Measurements from ENCODE around the gene HMCES.
A peak's percentile ranks its signal among the peaks of the same experiment; 100 is the strongest.

Gene HMCES

DNA sequence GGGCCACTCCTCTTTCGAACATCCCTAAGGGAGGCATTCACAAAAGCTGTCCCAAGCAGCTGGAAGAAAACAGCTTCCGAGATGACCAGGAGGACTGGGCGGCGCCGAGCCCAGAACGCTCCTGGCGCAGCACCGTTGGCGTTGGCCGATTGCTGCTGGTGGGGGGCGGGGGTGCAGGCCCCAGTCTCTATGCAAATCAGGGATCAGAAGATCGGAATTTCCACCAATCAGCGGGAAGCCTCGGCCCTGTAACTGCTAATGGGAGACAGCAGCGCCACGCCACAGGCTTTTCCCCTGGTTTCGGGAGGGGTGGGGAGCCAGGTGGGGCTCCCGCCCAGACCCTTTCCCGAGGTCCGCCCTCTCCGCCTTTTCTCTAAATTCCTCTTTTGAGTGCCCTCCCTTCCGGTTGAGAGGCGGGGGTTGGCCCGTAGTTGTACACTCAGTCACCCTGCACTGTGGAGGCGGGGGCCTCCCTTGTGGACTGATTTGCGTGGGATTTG lies 27.0 kb downstream of the HMCES start:
- no peak for DNase-seq

DNA sequence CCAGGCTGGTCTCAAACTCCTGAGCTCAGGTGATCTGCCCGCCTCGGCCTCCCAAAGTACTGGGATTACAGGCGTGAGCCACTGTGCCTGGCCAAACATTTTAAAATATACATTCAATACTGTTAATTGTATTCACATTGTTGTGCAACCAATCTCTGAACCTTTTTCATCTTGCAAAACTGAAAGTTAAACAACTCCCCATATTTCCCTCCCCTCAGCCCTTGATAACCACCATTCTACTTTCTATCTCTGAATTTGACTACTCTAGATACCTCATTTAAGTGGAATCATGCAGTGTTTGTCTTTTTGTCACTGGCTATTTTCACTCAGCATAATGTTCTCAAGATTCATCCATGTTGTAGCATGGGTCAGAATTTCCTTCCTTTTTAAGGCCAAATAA lies 30.0 kb downstream of the HMCES start:
- DNase-seq = no peak

DNA sequence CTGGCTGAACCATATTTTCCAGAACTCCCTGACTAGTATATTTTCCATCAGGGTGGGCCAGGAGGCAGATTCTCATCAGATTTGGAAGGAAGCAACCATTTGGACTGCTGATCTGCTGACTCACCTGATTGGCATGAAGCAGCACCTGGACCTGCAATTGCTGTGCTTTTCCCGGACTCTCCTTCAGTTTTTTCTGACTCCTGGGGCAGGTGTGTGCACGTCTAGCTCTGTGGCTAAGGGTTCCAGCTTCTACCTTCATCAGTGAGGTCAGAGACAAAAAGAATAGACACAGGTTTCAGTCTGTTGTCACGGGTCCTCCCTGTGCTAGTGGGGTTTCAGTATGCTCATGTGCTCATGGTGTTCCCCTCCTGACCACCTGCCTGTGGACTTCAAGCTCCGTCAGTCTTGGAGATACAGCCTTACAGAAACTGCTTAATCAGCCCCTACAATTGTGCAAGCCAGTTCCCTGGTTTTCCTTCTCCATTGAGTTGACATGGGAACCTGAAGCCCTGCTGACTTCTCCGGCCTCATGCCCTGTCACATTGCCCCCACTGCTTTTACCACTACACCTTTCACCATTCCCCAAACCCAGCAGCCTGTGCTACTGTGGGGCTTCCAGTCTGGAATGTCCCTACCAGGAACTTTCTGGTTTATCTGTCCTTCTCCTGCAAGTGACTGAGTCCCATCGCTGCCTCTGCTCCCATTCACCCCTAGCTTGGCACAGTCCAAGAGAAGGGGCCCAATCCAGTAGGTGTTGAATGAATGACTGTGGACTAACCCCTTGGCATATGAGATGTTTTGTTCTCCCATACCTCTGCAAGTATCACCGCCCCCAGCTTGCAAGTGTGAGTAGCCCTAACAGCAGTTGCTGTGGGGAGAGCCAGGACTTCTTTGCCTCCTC lies 31.7 kb downstream of the HMCES start:
- DNase-seq = no peak

DNA sequence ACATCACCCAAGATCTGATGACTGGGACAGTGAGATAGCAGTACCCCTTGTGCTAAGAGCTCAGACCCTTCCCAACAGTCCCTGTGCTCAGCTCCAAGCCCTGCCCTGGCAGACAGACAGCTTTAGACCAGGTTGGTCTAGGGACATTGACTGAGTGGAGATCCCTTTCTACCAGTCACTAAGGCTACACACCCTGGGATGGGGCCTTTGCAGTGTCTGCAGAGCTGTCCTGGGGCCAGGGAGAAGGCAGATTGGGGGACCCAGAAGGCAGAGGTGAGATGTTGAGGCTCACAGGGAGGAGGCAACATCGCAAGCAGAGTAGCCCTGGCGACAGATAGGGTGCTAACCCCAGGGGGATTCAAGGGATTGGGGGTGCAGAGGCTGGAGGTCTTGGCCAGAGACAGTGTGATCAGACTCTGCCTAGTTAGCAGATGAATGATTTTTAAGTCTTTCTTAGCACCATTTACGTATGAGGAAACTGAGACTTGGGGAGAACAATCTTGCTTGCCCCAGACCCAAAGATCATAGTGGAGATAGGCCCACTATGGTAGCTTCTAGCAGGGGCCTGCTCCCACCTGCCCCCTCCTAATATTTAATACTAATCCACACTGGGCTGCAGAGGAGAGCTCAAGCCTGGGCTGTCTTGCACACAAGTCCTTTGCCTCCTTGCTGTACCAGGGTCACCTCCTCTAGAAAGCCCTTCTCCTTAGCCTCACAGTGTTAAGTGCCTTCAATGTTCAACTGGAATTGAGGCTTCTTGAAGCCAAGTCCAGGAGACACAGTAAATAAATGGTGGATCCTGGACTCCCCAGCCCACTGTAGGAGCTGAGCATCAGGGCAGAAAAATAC lies 32.6 kb downstream of the HMCES start:
- no peak for DNase-seq

DNA sequence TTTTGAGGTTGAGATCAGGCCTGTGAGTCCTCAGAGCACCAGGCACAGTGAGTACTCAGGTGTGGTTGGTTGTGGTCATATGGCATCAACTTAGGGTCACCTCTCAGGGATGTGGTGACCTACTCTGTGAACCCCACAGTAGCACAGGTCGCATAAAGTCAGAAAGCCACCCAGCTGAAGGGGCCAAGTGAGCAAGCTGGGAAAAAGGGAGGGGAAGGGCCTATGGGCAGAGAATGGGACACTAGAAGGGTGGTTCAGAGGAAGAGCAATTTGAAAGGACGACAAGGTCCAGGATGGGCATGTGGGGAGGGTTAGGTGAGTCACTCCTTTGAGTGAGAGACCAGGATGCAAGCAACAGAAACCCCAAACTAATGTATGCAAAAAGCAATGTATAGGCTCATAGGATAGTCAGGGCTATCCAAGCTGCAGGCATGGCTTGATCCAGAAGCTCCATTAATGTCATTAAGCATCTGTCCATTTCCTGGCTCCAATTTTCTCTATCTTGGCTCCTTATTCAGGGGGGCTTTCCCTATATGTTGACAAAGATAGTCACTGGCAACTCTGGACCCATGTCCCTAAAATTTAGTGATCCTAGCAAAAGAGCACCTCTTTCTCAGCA lies 33.5 kb downstream of the HMCES start:
- no peak for DNase-seq

DNA sequence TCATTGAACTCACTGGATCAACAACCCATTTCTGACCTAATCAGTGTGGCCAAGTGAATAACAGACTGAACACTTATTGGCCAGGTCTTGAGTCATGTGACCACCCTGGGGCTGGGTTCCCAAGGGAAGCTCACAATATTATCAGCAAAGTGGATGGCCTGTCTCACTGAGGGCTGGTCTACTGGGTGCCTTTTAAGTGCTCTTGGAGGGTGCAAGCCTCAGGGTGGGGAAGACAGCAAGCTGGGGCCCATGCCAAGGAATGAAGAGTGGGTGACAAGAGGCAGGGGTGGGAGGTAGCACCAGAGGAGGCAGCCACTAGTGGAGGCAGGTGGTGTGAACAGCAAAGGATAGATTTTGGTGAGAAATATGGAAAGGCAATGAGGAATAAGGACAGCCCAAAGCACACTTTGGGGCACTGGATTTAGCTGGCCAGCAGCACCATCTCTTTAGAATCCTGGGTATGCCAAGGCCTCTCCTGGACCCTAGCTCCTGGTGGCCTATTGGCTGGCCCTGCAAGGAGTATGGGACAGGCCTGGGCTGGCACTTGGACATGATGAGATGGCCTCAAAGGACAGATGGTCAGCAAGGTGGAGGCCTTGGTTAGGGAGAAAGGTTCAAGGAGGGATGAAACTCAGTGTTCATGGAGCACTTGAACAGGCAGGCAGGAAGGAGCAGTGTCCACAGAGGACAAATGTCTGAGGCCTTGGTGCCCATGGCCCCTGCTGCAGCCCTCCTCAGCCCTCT lies 34.2 kb downstream of the HMCES start:
- DNase-seq = no peak

DNA sequence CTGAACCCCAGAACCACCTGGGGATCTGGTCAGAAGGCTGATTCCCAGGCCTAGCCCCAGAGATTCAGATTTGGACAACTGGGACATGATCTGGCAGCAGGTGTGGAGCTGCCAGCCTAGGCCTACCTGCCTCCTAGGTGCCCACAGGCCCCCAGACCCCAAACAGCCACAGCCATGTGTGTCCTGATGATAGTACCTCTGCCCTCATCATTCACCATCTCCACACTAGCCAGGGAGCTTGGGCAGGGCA lies 34.7 kb downstream of the HMCES start:
- no peak for DNase-seq

DNA sequence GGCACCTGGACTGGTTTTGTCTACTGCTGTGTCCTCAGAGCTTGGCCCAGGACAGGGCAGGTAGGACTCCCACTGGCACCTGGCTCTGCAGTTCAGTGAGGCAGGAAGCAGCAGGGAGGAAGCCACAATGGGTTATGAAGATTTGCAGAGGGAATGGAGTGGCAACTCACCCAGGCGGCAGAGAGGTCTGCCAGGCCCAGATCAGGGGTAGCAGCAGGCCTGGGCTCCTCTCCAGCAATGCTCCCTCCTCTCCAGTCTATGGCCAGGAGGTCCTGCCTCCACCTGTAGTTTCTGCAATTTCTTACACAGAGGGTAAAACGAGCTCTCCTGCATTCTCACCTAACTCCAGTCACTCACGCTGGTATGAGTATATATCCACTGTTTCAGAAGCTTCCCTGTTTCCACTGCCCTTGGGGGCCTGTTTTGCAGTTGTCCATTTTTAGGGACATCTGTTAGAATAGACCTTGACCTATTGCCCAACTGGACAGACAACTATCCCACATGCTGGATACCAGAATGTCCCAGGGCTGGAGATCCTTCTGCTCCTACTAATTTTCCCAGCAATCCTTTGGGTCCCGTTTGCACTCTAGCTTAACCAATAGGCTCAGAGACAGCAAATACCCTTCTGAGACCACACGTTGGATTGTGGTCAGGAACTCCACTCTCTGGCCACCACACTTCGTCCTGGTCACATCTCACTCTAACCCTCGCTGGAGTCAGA lies 35.2 kb downstream of the HMCES start:
- DNase-seq = no peak

DNA sequence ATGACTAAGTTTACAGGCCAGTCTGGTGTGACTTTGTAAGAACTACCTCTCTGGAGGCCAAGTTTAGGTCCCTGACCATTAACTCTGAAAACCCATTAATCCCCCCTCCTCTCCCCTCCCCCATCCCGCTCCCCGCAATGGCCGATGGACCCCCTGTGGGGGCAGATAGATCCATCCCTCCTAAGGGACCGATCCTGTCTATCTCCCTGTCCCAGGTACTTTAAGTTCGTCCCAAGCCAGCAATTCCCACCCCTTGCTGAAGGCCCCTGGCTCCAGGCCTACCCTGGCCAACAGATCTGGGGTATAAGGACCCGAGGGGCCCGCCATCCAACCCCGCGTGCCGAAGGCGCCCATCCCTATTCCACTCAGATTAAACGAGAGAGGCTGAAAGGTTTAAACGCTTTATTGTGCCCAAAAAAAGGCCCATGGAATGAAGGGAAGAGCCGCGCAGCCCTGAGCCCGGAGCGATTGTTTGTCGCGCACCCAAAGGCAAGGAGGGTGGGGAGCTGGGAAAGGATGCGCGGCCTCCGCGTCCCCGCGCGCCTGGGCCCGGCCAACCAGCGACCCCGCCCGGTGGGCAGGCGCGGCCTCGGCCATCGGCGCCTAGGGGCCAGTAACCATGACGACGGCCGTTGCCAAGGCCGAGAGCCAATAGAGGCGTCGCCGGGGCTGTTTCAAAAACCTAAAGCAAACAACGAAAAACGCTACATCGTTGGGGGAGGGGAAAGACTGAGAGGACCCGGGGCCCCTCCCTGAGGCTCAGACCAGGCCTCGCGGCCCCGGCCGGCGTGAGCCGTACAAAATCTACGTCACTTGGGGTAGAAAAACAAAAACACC lies 35.9 kb downstream of the HMCES start:
- peak; percentile 94 for DNase-seq

DNA sequence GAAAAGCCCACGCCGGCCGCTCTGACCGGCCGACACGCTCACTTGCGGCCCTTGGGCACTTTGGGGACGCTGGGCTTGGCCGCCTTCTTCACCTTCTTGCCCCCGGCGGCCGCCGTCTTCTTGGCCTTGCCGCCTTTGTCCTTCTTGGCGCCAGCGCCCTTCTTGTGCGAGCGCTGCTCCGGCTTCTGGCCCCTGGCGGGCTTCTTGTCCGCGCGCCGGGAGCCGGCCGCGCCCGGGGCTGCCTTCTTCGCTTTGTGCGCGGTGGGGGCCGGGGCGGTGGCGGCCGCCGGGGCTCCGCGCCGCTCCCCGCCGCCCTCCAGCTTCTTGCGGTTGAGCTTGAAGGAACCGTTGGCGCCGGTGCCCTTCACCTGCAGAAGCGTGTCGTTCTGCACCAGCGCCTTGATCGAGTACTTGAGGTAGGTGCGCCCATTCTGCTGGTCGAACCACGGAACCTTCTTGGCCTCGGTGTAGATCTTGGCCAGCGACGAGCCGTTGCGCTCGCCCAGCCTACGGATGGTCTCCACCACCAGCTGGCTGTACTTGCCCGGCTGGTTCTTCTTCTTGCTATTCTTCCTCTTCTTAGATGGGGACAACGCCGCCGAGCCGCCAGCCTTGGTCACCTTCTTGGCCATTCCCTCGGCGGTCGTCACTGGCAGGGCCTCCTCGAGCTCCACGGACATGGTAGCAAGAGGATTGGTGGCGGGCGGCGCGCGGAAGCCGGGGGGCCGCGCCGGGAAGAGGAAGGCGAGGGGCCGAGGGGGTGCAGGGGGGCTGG lies 36.7 kb downstream of the HMCES start:
- DNase-seq = no peak

DNA sequence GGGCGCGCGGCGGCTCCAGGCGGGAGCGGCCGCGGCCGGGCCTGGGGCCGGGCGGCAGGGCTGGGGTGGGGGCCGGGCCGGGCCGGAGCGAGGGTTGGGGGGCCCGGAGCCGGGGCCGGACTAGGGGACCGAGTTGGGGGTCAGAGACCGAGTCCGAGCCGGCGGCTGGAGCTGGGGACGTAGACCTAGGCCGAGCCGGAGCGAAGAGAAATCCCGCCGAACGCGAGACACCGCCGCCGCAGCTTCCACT lies 37.3 kb downstream of the HMCES start:
- peak; percentile 56 for DNase-seq

DNA sequence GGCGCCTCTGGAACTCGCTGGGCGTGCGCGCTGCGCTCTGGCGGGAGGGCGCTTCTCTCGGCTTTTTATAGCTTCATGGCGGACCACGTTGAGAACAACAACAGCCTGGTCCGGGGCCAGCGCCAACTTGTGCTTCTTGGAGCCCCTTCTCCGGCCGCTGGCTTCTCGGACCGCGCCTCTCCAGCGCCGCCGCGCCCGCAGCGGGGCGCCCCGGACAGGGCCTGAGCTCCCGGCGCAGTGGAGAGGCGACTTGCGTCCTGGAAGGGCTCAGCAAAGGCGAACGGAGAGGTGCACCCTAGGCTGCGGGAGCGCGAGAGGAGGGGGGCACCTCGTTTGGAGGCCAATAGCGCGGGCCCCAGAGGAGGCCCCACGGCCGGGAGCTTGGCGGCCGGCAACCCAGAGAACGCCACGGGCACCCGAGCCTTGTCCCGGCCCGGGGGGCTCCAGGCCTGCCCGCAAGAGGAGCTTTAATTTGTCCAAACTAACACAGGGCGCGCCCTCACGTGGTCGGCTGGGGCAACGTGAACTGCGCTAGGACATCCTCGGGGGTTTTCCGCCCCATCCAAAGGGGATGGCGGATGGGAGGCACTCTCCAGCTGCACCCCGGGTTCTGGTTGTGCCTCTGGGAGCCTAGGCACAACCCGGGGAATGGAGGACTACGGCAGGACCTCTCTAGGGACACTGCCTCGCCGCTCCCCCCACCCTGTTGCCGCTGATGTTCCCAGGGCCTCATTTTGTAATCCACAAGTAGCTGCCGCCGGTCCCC lies 37.8 kb downstream of the HMCES start:
- no peak for DNase-seq

DNA sequence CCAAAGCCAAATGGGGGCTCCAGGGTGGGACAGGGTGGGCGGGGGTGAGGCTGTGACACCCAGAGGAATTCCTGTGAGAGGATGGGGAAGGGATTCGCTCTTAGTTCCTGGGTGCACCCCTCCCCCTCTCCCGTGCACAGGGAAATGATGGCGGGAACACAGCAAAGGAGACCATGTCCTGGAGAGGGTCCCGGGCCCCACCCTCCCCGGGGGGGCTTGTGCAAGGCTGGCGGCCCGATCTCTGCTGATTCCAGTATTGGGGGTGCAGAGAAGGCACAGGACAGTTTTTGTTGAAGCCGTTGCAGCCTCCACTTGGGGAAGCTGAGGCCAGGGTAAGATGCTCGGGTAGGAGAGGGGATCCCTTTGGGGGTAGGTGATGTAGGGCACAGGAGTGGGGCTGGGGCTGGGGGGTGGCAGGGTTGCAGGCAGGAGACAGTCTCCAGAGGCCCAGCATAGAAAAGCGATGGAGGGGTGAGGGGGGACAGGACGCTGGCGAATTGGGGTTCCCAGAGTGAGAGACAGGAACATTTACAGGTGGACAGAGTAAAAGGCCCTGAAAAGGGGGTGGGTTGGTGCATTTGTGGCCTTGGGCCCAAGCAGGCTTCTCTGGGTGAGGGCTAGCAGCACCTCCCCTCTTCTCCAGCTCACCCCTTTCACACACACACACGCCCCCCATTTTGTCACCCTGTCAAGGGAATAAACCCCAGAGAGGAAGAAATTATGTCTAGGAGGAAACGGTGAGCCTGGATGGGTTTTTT lies 38.5 kb downstream of the HMCES start:
- DNase-seq = no peak

DNA sequence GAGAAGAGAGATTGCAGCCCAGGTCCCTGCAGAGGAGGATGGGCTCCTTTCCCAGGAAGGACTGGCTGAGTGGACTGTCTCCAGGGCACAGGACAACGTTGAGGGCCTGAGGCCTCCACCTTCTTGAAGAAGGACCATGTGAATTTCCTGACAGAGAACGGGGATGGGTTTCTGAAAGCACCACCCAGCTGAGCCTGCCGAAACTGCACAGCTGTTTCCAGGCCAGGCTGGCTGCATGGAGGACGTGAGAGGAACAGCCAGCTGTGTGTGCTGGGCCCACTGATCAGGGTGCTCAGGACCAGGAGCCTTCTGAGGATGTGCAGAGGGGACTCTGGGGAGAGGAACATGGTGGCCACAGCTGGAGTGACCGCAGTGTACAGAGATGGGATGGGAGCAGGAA lies 39.2 kb downstream of the HMCES start:
- no peak for DNase-seq

DNA sequence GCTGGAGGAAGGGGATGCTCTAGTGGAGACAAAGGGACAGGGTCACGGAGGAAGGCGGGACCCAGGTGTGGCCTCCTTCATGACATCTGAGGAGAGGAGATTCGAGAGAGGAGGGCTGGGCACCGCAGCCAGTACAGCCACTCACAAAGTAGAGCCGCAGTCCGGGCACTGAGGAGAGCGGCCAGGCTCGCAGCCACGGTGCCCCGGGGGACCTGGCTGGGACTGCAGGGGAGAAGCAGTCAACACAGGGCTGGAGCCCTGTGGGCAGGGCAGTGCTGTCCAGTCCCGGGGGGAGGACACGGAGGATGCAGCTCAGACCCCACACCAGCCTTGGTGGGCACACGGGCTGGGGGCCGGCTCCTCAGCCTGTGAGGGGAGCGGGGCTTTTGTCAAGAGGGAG lies 40.3 kb downstream of the HMCES start:
- DNase-seq = no peak

DNA sequence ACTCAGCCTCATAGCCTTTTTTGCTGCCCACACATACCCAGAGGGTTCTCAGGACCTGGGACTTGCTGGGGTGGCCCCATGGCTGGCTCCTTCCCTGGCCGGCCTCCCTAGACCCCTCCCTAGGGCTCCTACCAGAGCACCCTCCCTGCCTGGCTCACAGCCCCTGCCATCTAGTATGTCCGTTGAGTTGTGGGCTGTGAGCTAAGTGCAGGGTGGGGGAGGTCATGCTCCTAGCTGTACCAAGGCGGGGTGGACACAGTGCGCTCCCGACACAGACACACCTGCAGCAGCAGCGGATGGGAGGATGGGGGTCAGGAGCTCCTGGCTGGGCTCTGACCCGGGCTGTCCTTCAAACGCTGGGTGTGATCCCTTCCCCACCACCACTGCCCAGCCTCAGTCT lies 41.6 kb downstream of the HMCES start:
- DNase-seq = no peak

DNA sequence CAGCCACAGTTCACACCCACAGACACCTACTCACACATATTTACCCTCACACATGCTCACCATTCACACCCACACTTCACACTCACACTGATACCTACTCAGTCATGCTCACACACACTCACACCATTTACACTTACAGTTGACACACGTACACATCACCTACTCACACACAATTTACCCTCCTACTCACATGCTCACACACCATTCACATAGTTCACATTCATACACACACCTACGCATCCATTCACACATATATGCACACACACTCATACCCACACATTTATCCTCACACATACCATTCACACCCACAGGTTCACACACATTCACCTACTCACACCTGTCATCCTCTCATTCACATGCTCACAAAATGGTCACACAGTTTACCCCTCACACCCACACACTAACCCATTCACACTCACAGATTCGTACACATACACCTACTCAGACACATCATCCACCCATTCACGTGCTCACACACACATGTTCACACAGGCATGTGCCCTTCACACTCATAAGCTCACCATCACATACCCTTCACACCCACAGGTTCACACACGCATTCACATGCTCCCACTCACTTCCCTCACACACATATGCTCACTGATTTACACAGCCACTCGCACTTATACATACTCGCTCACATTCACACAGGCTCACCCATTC lies 42.3 kb downstream of the HMCES start:
- no peak for DNase-seq

DNA sequence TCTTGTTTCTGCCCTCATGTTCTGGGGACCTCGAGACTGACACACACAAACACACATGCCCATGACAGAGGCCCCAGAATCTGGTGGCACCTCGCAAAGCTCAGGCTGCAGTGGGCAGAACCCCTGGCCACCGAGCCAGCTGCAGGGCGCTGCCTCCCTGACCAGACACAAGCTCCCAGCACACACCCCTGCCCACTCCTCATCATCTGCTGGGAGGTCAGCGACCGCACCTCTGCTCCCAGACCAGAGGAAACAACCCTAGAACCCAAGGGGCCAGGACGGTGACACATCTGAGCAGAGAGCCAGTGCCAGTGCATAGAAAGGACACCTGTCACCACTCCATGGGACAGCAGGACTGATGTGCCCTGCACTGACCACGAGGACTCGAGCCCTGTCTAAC lies 43.2 kb downstream of the HMCES start:
- DNase-seq = no peak
